ENCODE data around the gene MTHFR.

GRCh38 chr1:11759791-11760190 is 46.0 kb downstream of the MTHFR start:
- TF ChIP-seq POLR2AphosphoS5 (IDR thresholded peaks at IDR 0.05; ENCODE audit: low read depth, low read length) (no peak), SIN3A (IDR thresholded peaks at IDR 0.05; ENCODE audit: borderline replicate concordance, insufficient read depth, low read length) (no peak), REST (IDR thresholded peaks at IDR 0.05; ENCODE audit: insufficient read depth in 1 of 2, low read depth in 2 of 2, low read length in 2 of 2) (no peak), TAF1 (IDR thresholded peaks at IDR 0.05; ENCODE audit: borderline replicate concordance, insufficient read depth, low read length) (no peak), FOXP2 (optimal IDR thresholded peaks at IDR 0.05; ENCODE audit: borderline replicate concordance, extremely low read depth, extremely low read length, insufficient read depth) (no peak)

Data from PFSK-1 (cell line).